Vagina (tissue), 2 donors: ENCODE results near the gene SMIM9. TPM values are rescaled to one million over a fixed set of nuclear protein-coding genes. Genes with fewer than 3 reads are reported as not detected.

Experiments
- DNase-seq, 2 donors: peaks; one replicate each; pipeline ENCODE4 v3.0.0-alpha.2; 2017; ENCODE audit errors: extremely low spot score in 2 of 2
- H3K27ac ChIP-seq: fragments of 200-600 bp; sonication (generic); one replicate; pipeline ENCODE4 v1.5.1; 2019
- H3K27me3 ChIP-seq: fragments of 200-600 bp; sonication (generic); one replicate; pipeline ENCODE4 v1.5.1; 2019
- H3K36me3 ChIP-seq, 2 donors: fragments of 200-600 bp; sonication (generic); one replicate each; pipeline ENCODE4 v1.5.1; 2017 to 2019
- H3K4me1 ChIP-seq: fragments of 200-600 bp; sonication (generic); one replicate; pipeline ENCODE4 v1.5.1; 2019
- H3K4me3 ChIP-seq, 2 donors: fragments of 200-600 bp; sonication (generic); 1 replicate in 1 of 2; 2 replicates in 1 of 2; pipeline ENCODE4 v1.5.1; 2016 to 2019
- H3K9me3 ChIP-seq: fragments of 200-600 bp; sonication (generic); one replicate; pipeline ENCODE4 v1.5.1; 2019
- CTCF ChIP-seq, 3 experiments: fragments of 450-650 bp in 2 of 3; fragments of 200-600 bp in 1 of 3; sonication (generic) in 1 of 3; IDR thresholded peaks; one replicate each; pipeline ENCODE4 v1.5.1; 2017 to 2019; ENCODE audit warnings: antibody characterized with exemption in 3 of 3, mild to moderate bottlenecking in 2 of 3, moderate library complexity in 2 of 3
- POLR2A ChIP-seq, 2 donors: fragments of 450-650 bp; IDR thresholded peaks; one replicate each; pipeline ENCODE4 v1.6.1; 2017; ENCODE audit warnings: antibody characterized with exemption in 2 of 2, mild to moderate bottlenecking in 2 of 2, moderate library complexity in 2 of 2
- POLR2AphosphoS5 ChIP-seq, 2 donors: sonication (generic); formaldehyde crosslinking; IDR thresholded peaks; one replicate each; pipeline ENCODE4 v1.9.0; 2017; ENCODE audit warnings: antibody characterized with exemption in 2 of 2, mild to moderate bottlenecking in 2 of 2, low read depth in 1 of 2; ENCODE audit not compliant: insufficient read depth in 1 of 2
- intact Hi-C: fragments of 100-400 bp; cut with DNase I; formaldehyde crosslinking; loops from one replicate; pipeline ENCODE4 v1.15.1; 2023
- total RNA-seq: library from RNA; depleted of rRNA; stranded (reverse); fragments of >200 nt; gene quantifications from one replicate; pipeline ENCODE4 v1.2.3, GENCODE V29; 2016

Gene SMIM9
- total RNA-seq, 1 donor from 2014 or later, result not detected

- no peaks in the 10 kb centered on the region for H3K9me3 ChIP-seq
- H3K4me3 ChIP-seq, result no peak overlapping the region
- no peaks in the 10 kb centered on the region for H3K4me1 ChIP-seq
- TF ChIP-seq CTCF (IDR thresholded peaks at IDR 0.05), result no peak
- TF ChIP-seq POLR2A (IDR thresholded peaks at IDR 0.05), result no peak
- no peak for TF ChIP-seq POLR2AphosphoS5 (IDR thresholded peaks at IDR 0.05; ENCODE audit: insufficient read depth in 1 of 2, low read depth in 1 of 2)
- H3K27ac ChIP-seq, result no peak overlapping the region
- no peaks in the 10 kb centered on the region for H3K36me3 ChIP-seq
- DNase-seq, result no peak
- intact Hi-C loops, result no loop called here
- H3K27me3 ChIP-seq, result no peaks in the 10 kb centered on the region
Measured at GRCh38 chrX:154780968-154781367, 53.5 kb downstream of the SMIM9 start.

GRCh38 chrX:154779261-154779660 is 55.2 kb downstream of the SMIM9 start:
- no peaks in the 10 kb centered on the region for H3K9me3 ChIP-seq
- no peak overlapping the region for H3K27ac ChIP-seq
- H3K4me3 ChIP-seq, result no peak overlapping the region
- H3K36me3 ChIP-seq, result peaks cover 0 to 15% of the 10 kb centered on the region in 2 donors
- TF ChIP-seq POLR2AphosphoS5 (IDR thresholded peaks at IDR 0.05; ENCODE audit: insufficient read depth in 1 of 2, low read depth in 1 of 2) (no peak), POLR2A (IDR thresholded peaks at IDR 0.05) (no peak), CTCF (IDR thresholded peaks at IDR 0.05) (no peak)
- no peak for DNase-seq
- no peaks in the 10 kb centered on the region for H3K4me1 ChIP-seq
- no peaks in the 10 kb centered on the region for H3K27me3 ChIP-seq
- intact Hi-C loops, result no loop called here

- Histone ChIP-seq H3K4me1 (no peaks in the 10 kb centered on the region), H3K27me3 (no peaks in the 10 kb centered on the region), H3K9me3 (no peaks in the 10 kb centered on the region), H3K36me3 (peaks cover 0 to 30% of the 10 kb centered on the region in 2 donors), H3K4me3 (no peak overlapping the region), H3K27ac (no peak overlapping the region)
- intact Hi-C loops, result no loop called here
- TF ChIP-seq POLR2A (IDR thresholded peaks at IDR 0.05) (no peak), POLR2AphosphoS5 (IDR thresholded peaks at IDR 0.05; ENCODE audit: insufficient read depth in 1 of 2, low read depth in 1 of 2) (no peak), CTCF (IDR thresholded peaks at IDR 0.05) (no peak)
- DNase-seq, result no peak
Measured at GRCh38 chrX:154776753-154777152, 57.7 kb downstream of the SMIM9 start.

- DNase-seq, result no peak
- Histone ChIP-seq H3K36me3 (peaks cover 0 to 32% of the 10 kb centered on the region in 2 donors), H3K27ac (no peak overlapping the region), H3K9me3 (no peaks in the 10 kb centered on the region), H3K4me3 (no peak overlapping the region), H3K4me1 (no peaks in the 10 kb centered on the region), H3K27me3 (no peaks in the 10 kb centered on the region)
- intact Hi-C loops, result no loop called here
- no peak for TF ChIP-seq POLR2AphosphoS5 (IDR thresholded peaks at IDR 0.05; ENCODE audit: insufficient read depth in 1 of 2, low read depth in 1 of 2)
- TF ChIP-seq CTCF (IDR thresholded peaks at IDR 0.05), result no peak
- TF ChIP-seq POLR2A (IDR thresholded peaks at IDR 0.05), result no peak
Measured at GRCh38 chrX:154775419-154776349, 58.8 kb downstream of the SMIM9 start.

- DNase-seq, result no peak
- H3K4me1 ChIP-seq, result no peaks in the 10 kb centered on the region
- intact Hi-C loops, result no loop called here
- TF ChIP-seq POLR2AphosphoS5 (IDR thresholded peaks at IDR 0.05; ENCODE audit: insufficient read depth in 1 of 2, low read depth in 1 of 2) (no peak), POLR2A (IDR thresholded peaks at IDR 0.05) (no peak), CTCF (IDR thresholded peaks at IDR 0.05) (no peak)
- H3K9me3 ChIP-seq, result no peaks in the 10 kb centered on the region
- peaks cover 0 to 35% of the 10 kb centered on the region in 2 donors for H3K36me3 ChIP-seq
- no peaks in the 10 kb centered on the region for H3K27me3 ChIP-seq
- no peak overlapping the region for H3K27ac ChIP-seq
- H3K4me3 ChIP-seq, result no peak overlapping the region
Measured at GRCh38 chrX:154774622-154775021, 59.8 kb downstream of the SMIM9 start.
